HG03139 (cell line): ENCODE data around the gene PLA2G2F.

Experiments used
- ATAC-seq: cut with Tn5 transposase; IDR thresholded peaks from one replicate; pipeline ENCODE4 v1.9.1; 2021; ENCODE audit not compliant: unreplicated experiment

The PLA2G2F gene

DNA sequence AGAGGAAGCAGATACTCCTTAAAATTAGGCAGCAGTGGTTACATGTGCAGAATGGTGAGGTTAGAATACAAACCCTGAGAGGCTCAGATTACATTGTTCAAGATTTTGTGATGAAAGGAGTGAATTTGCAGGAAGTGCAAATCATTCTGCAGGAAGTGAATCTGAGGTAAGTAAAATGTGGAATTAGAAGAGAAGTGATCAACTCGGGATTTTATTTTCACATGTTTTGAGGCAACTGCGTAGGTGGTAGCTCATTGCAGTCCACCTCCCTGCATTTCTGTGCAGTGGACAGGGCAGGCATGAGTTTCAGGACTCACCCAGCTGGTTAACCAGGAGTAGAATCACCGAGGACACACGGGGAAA, 49.3 kb downstream of the PLA2G2F start:
- no peak for ATAC-seq

DNA sequence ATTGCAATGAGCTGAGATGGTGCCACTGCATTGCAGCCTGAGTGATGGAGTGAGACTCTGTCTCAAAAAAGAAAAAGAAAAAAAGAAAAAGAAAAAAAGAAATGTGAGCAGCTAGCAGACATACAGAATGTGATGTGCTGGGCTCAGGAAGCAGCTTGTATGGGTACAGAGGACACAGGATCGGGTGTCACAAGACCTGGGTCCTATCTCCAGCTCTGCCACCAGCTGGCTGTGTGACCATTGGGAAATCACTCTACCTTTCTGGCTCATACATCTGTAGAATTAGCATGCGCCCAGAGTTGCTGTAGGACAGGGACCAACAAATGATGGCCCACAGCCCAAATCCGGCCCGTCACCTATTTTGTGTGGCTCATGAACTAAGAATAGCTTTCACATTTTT, 50.5 kb downstream of the PLA2G2F start:
- no peak for ATAC-seq

DNA sequence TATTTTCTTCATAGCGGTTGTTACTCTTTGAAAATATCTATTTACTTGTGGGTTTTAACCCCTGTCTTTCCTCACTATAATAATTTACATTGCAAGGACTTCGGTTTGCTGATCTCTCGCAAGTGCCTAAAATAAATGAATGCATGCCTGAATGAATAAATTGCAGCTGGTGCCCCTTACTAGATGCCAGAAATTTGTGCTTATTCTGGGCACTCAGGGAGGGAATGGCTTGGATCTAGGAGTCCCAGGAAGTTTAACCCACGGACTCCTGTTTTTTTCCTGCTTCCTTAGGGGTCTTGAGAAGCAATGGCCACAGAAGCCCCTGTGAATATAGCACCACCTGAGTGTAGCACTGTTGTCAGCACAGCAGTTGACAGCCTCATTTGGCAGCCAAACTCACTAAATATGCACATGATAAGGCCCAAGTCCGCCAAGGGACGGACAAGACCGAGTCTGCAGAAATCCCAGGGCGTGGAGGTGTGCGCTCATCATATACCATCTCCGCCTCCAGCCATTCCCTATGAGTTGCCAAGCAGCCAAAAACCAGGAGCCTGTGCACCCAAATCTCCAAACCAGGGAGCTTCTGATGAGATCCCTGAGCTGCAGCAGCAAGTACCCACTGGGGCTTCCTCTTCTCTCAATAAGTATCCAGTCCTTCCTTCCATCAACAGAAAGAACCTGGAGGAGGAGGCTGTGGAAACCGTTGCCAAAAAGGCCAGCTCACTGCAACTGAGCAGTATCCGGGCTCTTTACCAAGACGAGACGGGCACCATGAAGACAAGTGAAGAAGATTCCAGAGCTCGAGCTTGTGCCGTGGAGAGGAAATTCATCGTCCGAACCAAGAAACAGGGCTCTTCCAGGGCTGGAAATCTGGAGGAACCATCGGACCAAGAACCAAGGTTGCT, 51.4 kb downstream of the PLA2G2F start:
- no peak for ATAC-seq

DNA sequence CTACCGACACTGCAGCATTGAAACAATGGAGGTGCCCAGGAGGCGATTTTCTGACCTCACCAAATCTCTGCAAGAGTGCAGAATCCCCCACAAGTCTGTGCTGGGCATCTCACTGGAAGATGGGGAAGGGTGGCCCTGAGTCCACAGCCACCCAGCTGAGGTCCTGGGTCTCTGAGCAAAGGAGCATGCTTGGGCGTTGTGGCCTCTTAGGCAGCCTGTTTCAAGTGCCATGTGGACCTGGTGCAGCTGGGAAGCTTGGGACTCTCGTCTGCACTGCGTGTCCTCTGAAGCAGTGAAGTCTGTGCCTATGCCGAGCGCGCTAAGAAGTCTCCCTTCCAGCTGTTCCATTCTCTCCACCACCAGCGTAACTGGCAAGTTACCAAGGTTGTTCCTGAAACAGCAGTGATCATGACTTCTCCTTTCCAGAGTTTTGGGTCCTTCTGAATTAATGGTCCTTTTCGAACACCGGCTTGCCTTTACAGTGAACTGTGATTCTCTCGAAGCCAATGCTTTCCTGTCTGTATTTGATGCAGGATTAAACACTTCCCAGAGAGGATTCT, 52.2 kb downstream of the PLA2G2F start:
- ATAC-seq = no peak

DNA sequence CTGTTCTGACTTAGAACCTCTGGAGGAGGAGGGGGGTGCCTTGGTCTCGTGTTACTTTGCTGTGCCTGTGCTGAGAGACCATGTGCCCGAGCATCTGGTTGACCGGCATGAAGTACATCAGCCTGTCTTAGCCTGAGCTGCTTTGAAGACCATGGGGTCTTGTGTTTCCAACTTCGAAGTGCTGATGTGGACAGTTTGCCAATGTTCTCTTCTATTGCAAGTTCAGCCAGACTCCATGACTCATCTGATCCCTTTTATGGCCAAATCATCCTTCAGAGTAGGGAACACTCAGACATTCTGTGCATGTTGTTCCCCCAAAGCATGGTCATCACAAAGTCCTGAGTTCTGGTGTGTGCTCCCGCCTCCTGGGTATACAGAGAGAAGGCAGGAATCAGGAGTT, 53.2 kb downstream of the PLA2G2F start:
- ATAC-seq = no peak

DNA sequence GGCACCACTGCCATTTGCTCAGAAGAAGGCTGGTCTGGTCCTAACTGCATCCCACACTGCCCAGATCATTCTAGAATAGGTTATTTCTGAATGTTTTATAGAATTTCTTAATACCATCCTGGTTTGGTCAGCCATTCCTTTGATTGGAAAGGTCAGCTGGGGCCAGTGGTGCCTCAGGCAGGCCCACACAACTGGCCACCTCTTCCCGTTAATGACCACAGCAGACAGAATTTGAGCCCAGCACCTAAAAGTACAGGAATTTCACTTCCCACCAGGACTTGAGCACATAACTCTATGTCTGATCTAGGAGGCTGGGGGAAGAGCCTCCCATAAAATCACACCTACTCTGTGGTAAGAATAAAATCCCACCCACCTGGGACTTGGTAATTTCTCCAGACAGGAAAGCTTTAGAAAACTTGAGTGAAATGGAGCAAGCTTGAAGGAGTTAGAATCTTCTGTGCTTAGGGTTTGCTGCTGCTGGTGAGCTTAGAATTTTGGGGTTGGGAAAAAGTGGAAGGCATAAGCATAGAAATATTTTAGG, 53.8 kb downstream of the PLA2G2F start:
- ATAC-seq = no peak

DNA sequence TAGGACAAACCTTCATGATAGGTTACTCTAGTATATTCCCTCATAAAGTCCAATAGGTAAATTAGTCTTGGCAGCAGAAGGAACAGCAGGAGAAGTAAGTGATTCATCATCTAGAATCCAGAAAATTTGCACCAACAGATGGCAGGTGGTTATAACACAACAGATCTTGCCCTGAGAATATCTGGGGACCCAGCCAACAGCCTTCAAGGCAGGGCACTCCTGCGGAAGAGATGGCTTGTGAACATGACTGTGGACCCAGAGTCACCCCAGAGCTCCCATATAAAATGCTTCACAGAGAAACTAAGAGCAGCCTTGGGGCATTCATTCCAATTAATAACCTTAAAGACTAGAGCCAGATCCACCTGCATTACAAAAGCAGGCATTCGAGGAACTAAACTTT, 55.1 kb downstream of the PLA2G2F start:
- no peak for ATAC-seq

DNA sequence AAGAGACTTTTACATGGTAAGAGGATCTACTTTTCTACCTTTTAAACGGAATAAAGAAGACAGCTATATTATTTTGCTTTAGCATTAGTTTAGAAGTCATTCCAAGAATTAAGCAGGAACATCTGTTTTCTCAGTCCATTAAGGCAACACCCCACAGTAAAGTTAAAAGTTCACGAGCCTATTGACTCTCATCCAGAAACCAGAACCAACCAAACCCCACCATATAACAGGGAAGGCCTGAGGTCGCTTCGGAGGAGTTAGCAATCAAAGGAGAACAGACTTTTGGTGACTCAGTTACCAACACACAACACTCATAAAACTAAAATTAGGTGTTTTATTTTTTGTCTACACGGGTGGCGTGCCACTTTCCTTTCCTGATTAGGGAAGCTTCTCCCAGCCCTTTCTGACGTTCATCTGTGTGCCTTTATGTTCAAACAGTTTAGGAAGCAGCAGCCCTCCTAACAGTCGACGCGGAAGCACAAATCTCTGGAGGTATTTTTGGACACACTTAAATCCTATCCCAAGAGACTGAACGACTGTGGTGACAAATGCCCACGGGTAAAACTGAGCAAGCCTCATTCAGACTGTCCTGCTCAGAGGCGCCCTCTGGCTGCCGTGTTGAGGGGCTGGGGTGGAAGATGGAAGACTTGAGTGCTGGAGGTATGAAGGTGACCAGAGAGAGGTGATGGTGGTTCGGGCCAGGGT, 55.8 kb downstream of the PLA2G2F start:
- no peak for ATAC-seq

DNA sequence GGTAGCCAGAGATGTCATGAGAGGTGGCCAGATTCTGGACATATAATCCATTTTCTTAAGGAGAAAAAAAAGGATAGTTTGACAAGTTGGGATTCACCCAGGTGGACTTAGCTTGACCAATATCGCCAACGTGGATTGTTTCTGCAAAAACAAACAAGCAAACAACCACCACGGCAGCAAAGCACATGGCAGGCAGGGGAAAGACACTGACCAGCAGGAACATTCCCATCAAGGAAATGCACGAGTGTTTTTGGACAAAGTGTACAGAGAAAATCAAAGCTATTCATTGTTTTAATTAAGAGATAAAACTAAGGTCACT, 56.3 kb downstream of the PLA2G2F start:
- no peak for ATAC-seq

DNA sequence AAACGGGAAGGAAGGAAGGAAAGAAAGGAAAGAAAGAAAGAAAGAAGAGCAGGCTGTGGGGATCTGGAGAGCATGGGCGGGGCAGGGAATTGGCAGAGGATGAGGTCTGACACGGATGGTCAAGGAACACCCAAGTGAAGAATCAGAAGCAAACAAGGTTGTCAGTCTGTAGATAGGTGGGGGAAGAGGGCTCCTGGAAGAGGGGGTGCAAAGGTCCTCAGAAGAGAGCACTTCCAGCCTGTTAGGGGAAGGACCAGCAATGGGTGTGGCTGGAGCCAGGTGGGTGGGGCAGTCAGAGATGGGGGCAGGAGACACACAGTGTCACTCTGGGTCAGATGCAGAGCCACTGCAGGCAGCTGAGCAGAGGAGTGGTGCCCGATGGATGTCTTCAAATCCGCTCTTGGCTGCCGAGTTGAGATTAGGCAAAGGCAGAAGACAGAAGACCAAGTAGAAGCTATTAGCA, 58.2 kb downstream of the PLA2G2F start:
- no peak for ATAC-seq

DNA sequence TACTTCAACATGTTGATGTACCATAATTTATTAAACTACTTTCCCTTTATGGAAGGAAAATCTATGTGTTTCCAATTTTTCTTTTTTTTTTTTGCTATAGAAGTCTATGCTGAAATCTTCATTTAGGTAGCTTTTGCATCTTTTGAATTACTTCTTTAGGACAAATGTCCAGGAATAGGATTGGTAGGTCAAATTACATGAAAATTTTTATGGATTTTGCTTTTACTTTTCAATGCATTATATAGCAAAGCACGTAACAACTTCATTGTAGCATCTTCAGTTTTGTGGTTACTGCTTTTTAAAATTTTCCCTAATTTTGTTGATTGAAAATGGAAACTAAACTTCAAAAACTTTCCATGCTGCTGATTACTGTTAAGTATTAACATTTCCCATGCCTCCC, 59.2 kb downstream of the PLA2G2F start:
- no peak for ATAC-seq

DNA sequence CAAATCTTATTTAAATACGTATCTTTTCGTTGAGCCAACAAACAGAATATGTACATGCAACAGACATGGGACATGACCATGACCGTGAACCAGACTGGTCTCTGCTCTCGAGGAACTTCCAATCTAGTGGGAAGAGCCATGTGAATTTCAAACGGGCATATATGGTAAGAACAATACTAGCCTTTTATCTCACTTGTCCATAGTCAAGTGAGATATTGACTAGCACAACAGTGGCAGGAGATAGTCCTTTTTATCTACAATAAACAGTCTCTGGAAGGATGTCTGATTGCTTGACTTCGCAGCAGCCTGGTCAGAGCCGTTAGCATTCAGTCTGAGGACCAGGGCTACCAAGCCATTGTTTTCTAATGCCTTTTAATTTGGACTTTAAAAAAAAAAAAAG, 59.8 kb downstream of the PLA2G2F start:
- ATAC-seq = no peak

DNA sequence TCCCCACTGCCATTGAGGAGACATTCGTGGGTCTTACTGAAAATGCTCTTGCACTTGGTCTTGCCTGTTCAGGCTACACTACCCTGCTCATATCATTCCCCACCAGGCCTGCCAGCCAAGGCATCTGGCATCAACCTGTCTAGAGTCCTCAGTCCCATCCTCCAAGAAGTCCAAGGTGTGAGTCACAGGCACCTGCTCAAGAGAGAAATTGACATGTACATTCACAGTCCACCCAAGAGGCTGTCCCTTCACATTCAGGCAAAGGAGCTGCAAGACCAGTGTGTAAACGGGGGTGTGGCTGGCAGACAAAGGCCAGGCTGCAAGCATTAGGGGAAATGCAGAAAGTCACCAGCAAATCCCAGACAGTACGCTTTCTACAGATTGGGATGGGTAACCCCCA, 60.3 kb downstream of the PLA2G2F start:
- no peak for ATAC-seq

DNA sequence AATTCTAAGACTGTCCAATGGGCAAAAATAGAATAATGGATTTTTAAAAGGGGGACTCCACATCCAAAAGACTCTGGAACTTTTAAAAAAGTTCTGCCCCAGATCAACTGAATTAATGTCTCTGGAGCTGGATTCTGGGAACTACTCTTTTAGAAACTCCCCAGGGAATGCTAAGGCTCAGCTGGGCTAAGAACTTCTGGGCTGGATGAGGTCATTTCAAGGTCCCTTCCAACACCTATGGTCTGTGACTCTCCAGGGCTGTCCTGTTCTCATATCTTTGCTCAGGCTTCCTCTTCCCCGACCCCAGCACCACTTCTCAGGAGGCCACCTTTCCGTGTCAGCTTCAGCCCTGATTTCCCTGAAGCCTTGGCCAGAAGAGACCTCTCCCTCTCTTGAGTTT, 60.7 kb downstream of the PLA2G2F start:
- ATAC-seq = no peak
